ENCODE measurements around the gene UXT. TPM values are rescaled to one million over a fixed set of nuclear protein-coding genes. Genes with fewer than 3 reads are reported as not detected.
A peak's percentile ranks its signal among the peaks of the same experiment; 100 is the strongest.

The UXT gene
- polyA plus RNA-seq, 1 donor (not counting 4 experiments of a cell fraction or from before 2014, with no cell fraction given) = 87.4 TPM

DNA sequence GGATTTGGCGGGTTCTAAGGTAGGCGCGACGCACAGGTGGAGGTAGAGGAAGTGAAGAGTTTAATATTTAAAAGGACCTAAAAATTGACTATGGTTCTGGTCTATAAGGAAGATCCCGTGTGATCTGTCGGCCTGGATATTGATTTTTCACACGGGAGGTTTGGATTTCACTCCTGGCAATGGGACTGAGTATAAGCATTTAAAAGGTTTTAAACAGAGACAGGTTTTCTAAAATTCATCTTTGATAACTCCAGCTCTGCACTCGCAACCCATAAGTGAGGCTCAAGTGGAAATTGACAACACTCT, 394 bp upstream of the UXT start:
- no peak overlapping the region for H2AFZ ChIP-seq (ENCODE audit: control insufficient read depth, low read length)
- peak overlapping the region in 2 of 3 experiments; percentile 56 to 58 for H3K4me3 ChIP-seq (ENCODE audit: control insufficient read depth in 2 of 3, extremely low read depth in 1 of 3, insufficient read depth in 2 of 3, low read depth in 1 of 3, low read length in 3 of 3)
- dilution Hi-C loops (cut with MboI; ENCODE audit: extremely low pct_ligation_motif_present, low sequenced_read_pairs) = no loop called here
- TF ChIP-seq, protein P1, sequence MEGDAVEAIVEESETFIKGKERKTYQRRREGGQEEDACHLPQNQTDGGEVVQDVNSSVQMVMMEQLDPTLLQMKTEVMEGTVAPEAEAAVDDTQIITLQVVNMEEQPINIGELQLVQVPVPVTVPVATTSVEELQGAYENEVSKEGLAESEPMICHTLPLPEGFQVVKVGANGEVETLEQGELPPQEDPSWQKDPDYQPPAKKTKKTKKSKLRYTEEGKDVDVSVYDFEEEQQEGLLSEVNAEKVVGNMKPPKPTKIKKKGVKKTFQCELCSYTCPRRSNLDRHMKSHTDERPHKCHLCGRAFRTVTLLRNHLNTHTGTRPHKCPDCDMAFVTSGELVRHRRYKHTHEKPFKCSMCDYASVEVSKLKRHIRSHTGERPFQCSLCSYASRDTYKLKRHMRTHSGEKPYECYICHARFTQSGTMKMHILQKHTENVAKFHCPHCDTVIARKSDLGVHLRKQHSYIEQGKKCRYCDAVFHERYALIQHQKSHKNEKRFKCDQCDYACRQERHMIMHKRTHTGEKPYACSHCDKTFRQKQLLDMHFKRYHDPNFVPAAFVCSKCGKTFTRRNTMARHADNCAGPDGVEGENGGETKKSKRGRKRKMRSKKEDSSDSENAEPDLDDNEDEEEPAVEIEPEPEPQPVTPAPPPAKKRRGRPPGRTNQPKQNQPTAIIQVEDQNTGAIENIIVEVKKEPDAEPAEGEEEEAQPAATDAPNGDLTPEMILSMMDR (optimal IDR thresholded peaks at IDR 0.05 in 1 of 3, IDR thresholded peaks at IDR 0.05 in 1 of 3, conservative IDR thresholded peaks at IDR 0.05 in 1 of 3; ENCODE audit: extremely low read depth in 1 of 3, insufficient read depth in 2 of 3, low read length in 3 of 3) = no peak
- no peak for TF ChIP-seq EZH2 (IDR thresholded peaks at IDR 0.05; ENCODE audit: low read length)
- peaks cover 0 to 2% of the 10 kb centered on the region in 2 experiments for H3K36me3 ChIP-seq (ENCODE audit: control insufficient read depth in 2 of 2, extremely low read depth in 1 of 2, insufficient read depth in 2 of 2, low read length in 2 of 2)
- H3K9ac ChIP-seq (ENCODE audit: control insufficient read depth, extremely low read depth, insufficient read depth, low read length) = peak overlapping the region; percentile 89
- H4K20me1 ChIP-seq (ENCODE audit: control insufficient read depth, extremely low read depth, insufficient read depth, low read length) = no peaks in the 10 kb centered on the region
- DNase-seq (ENCODE audit: low read depth, low spot score) (no peak), FAIRE-seq (no peak)
- H3K9me3 ChIP-seq (ENCODE audit: control insufficient read depth, low read depth, low read length) = no peaks in the 10 kb centered on the region
- no peaks in the 10 kb centered on the region for H3K27me3 ChIP-seq (ENCODE audit: control insufficient read depth, extremely low read depth, insufficient read depth, low read length)
- no peaks in the 10 kb centered on the region for H3K79me2 ChIP-seq (ENCODE audit: control insufficient read depth, insufficient read depth, low read length)
- peak overlapping the region; percentile 52 for H3K4me2 ChIP-seq (ENCODE audit: control insufficient read depth, extremely low read depth, insufficient read depth, low read depth, low read length)
- peaks cover 5% of the 10 kb centered on the region for H3K4me1 ChIP-seq (ENCODE audit: control insufficient read depth, extremely low read depth, insufficient read depth, low read length)
- no peaks in the 10 kb centered on the region for H3K9me1 ChIP-seq (ENCODE audit: control insufficient read depth, extremely low read depth, insufficient read depth, low read length)
- H3K27ac ChIP-seq (ENCODE audit: control insufficient read depth, insufficient read depth, low read length) = peak overlapping the region; percentile 89

DNA sequence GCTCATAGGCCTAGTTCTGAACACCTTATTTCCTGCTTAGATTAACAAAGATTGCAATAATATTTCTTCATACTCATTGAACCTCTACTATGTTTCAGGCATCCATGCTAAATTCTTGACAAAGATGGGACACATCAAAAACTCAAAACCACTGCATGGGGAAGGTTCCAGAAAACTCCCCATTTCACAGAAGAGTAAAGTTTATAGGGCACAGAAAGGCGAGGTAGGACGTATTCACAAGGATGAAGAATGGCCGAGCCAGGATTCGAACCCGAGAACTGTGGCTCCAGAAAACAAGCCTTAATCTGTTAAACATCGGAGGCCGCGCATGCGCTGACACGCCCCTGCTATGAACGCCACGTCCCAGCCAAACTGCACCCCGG, 688 bp downstream of the UXT start:
- Histone ChIP-seq H3K79me2 (ENCODE audit: control insufficient read depth, insufficient read depth, low read length) (no peaks in the 10 kb centered on the region), H3K36me3 (ENCODE audit: control insufficient read depth in 2 of 2, extremely low read depth in 1 of 2, insufficient read depth in 2 of 2, low read length in 2 of 2) (peaks cover 2 to 6% of the 10 kb centered on the region in 2 experiments), H3K4me3 (ENCODE audit: control insufficient read depth in 2 of 3, extremely low read depth in 1 of 3, insufficient read depth in 2 of 3, low read depth in 1 of 3, low read length in 3 of 3) (peak overlapping the region; percentile 58 to 72 (median 70)), H3K9me1 (ENCODE audit: control insufficient read depth, extremely low read depth, insufficient read depth, low read length) (no peaks in the 10 kb centered on the region), H3K4me2 (ENCODE audit: control insufficient read depth, extremely low read depth, insufficient read depth, low read depth, low read length) (peak overlapping the region; percentile 70), H3K4me1 (ENCODE audit: control insufficient read depth, extremely low read depth, insufficient read depth, low read length) (peaks cover 5% of the 10 kb centered on the region), H2AFZ (ENCODE audit: control insufficient read depth, low read length) (no peak overlapping the region), H3K27ac (ENCODE audit: control insufficient read depth, insufficient read depth, low read length) (peak overlapping the region; percentile 89), H3K9ac (ENCODE audit: control insufficient read depth, extremely low read depth, insufficient read depth, low read length) (peak overlapping the region; percentile 89), H4K20me1 (ENCODE audit: control insufficient read depth, extremely low read depth, insufficient read depth, low read length) (no peaks in the 10 kb centered on the region), H3K27me3 (ENCODE audit: control insufficient read depth, extremely low read depth, insufficient read depth, low read length) (no peaks in the 10 kb centered on the region), H3K9me3 (ENCODE audit: control insufficient read depth, low read depth, low read length) (no peaks in the 10 kb centered on the region)
- TF ChIP-seq, protein P1 (optimal IDR thresholded peaks at IDR 0.05 in 1 of 3, IDR thresholded peaks at IDR 0.05 in 1 of 3, conservative IDR thresholded peaks at IDR 0.05 in 1 of 3; ENCODE audit: extremely low read depth in 1 of 3, insufficient read depth in 2 of 3, low read length in 3 of 3) = no peak
- TF ChIP-seq EZH2 (IDR thresholded peaks at IDR 0.05; ENCODE audit: low read length) = no peak
- FAIRE-seq (peak; percentile 41), DNase-seq (ENCODE audit: low read depth, low spot score) (no peak)
- dilution Hi-C loops (cut with MboI; ENCODE audit: extremely low pct_ligation_motif_present, low sequenced_read_pairs) = no loop called here
